ENCODE measurements around the gene EMC8. TPM values are rescaled to one million over a fixed set of nuclear protein-coding genes. Genes with fewer than 3 reads are reported as not detected.

The EMC8 gene
- total RNA-seq, 1 donor from 2014 or later = 35.5 TPM

GRCh38 chr16:85750827-85751697 is 48.3 kb downstream of the EMC8 start, which contains the start of gene C16orf74:
Gene C16orf74, minus strand, starts transcription at chr16:85751096. Its CDS starts 15,879 bp downstream, at chr16:85735217.
- no peak for TF ChIP-seq CTCF (IDR thresholded peaks at IDR 0.05)
- peak within 1 kb of the TSS; percentile 14 for H3K27ac Mint-ChIP-seq (ENCODE audit: unreplicated experiment)
- no peaks in the 10 kb centered on the region for H3K36me3 Mint-ChIP-seq (ENCODE audit: unreplicated experiment)
- peaks cover under 1% of the 10 kb centered on the region for H3K27me3 Mint-ChIP-seq (ENCODE audit: unreplicated experiment)
- no peak for DNase-seq (ENCODE audit: extremely low spot score, unreplicated experiment)
- peaks cover 16% of the 10 kb centered on the region for H3K4me1 Mint-ChIP-seq (ENCODE audit: unreplicated experiment)
- H3K9me3 Mint-ChIP-seq (ENCODE audit: unreplicated experiment) = no peaks in the 10 kb centered on the region
- H3K4me3 Mint-ChIP-seq (ENCODE audit: unreplicated experiment) = peak within 1 kb of the TSS; percentile 75

- H3K27ac Mint-ChIP-seq (ENCODE audit: unreplicated experiment) = peak overlapping the region; percentile 14
- no peaks in the 10 kb centered on the region for H3K36me3 Mint-ChIP-seq (ENCODE audit: unreplicated experiment)
- TF ChIP-seq CTCF (IDR thresholded peaks at IDR 0.05) = no peak
- DNase-seq (ENCODE audit: extremely low spot score, unreplicated experiment) = no peak
- H3K4me1 Mint-ChIP-seq (ENCODE audit: unreplicated experiment) = peaks cover 15% of the 10 kb centered on the region
- no peaks in the 10 kb centered on the region for H3K9me3 Mint-ChIP-seq (ENCODE audit: unreplicated experiment)
- H3K4me3 Mint-ChIP-seq (ENCODE audit: unreplicated experiment) = peak overlapping the region; percentile 75
- H3K27me3 Mint-ChIP-seq (ENCODE audit: unreplicated experiment) = peaks cover 3% of the 10 kb centered on the region
Measured at GRCh38 chr16:85750146-85750826, 49.1 kb downstream of the EMC8 start.

- Mint-ChIP-seq H3K9me3 (ENCODE audit: unreplicated experiment) (no peaks in the 10 kb centered on the region), H3K36me3 (ENCODE audit: unreplicated experiment) (no peaks in the 10 kb centered on the region), H3K27ac (ENCODE audit: unreplicated experiment) (no peak overlapping the region), H3K27me3 (ENCODE audit: unreplicated experiment) (peaks cover 3% of the 10 kb centered on the region), H3K4me1 (ENCODE audit: unreplicated experiment) (peaks cover 15% of the 10 kb centered on the region), H3K4me3 (ENCODE audit: unreplicated experiment) (peak overlapping the region; percentile 75)
- DNase-seq (ENCODE audit: extremely low spot score, unreplicated experiment) = no peak
- no peak for TF ChIP-seq CTCF (IDR thresholded peaks at IDR 0.05)
Measured at GRCh38 chr16:85749771-85750145, 49.6 kb downstream of the EMC8 start.

- Mint-ChIP-seq H3K36me3 (ENCODE audit: unreplicated experiment) (no peaks in the 10 kb centered on the region), H3K27me3 (ENCODE audit: unreplicated experiment) (peaks cover 3% of the 10 kb centered on the region), H3K4me3 (ENCODE audit: unreplicated experiment) (no peak overlapping the region), H3K4me1 (ENCODE audit: unreplicated experiment) (peaks cover 4% of the 10 kb centered on the region), H3K9me3 (ENCODE audit: unreplicated experiment) (no peaks in the 10 kb centered on the region), H3K27ac (ENCODE audit: unreplicated experiment) (no peak overlapping the region)
- no peak for TF ChIP-seq CTCF (IDR thresholded peaks at IDR 0.05)
- DNase-seq (ENCODE audit: extremely low spot score, unreplicated experiment) = no peak
Measured at GRCh38 chr16:85746460-85747215, 52.7 kb downstream of the EMC8 start.

Data from osteocyte (in vitro differentiated cells).